Epithelial cell of esophagus (primary cell): Measurements from ENCODE around the gene AGPAT3.
A peak's percentile ranks its signal among the peaks of the same experiment; 100 is the strongest.

ENCODE experiments used
- DNase-seq: peaks from one replicate; pipeline ENCODE4 v3.0.0; 2010; ENCODE audit warnings: low read depth
- H3K4me3 ChIP-seq: 2 replicates; pipeline ENCODE4 v1.5.1; 2011; ENCODE audit warnings: mild to moderate bottlenecking, low read length, control low read depth
- TF ChIP-seq, protein P1 (sequence below): IDR thresholded peaks from 2 replicates; pipeline ENCODE4 v1.5.1; 2011; ENCODE audit warnings: low read depth, mild to moderate bottlenecking, low read length, control low read depth, inconsistent platforms; ENCODE audit not compliant: insufficient read depth; ENCODE audit errors: missing control alignments

The AGPAT3 gene

GRCh38 chr21:43922949-43923348 is 57.9 kb downstream of the AGPAT3 start:
- TF ChIP-seq, protein P1, sequence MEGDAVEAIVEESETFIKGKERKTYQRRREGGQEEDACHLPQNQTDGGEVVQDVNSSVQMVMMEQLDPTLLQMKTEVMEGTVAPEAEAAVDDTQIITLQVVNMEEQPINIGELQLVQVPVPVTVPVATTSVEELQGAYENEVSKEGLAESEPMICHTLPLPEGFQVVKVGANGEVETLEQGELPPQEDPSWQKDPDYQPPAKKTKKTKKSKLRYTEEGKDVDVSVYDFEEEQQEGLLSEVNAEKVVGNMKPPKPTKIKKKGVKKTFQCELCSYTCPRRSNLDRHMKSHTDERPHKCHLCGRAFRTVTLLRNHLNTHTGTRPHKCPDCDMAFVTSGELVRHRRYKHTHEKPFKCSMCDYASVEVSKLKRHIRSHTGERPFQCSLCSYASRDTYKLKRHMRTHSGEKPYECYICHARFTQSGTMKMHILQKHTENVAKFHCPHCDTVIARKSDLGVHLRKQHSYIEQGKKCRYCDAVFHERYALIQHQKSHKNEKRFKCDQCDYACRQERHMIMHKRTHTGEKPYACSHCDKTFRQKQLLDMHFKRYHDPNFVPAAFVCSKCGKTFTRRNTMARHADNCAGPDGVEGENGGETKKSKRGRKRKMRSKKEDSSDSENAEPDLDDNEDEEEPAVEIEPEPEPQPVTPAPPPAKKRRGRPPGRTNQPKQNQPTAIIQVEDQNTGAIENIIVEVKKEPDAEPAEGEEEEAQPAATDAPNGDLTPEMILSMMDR, result no peak
- H3K4me3 ChIP-seq, result no peak overlapping the region
- DNase-seq, result no peak

DNA sequence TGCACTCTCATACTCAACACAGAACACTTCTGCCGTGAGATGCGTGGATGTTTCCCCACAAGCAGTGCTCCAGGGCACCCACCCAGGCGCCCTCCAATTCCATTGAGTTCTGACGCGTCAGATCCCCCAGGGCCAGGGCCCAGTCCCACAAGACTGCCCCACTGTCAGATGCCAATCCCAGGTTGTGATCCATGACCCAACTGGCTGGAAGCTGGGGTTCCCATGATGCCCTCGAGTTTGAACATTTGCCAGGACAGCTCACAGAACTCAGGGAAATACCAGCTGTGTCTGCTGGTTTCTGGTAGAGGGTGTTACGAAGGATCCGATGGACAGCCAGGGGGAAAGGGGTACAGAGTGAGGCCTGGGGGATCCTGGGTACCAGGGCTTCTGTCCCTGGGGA is 58.4 kb downstream of the AGPAT3 start:
- H3K4me3 ChIP-seq, result no peak overlapping the region
- TF ChIP-seq, protein P1, result no peak
- DNase-seq, result no peak

- TF ChIP-seq, protein P1, result no peak
- no peak overlapping the region for H3K4me3 ChIP-seq
- DNase-seq, result no peak
These were observed 59.5 kb downstream of the AGPAT3 start for GRCh38 chr21:43924421-43925095.

- H3K4me3 ChIP-seq, result no peak overlapping the region
- TF ChIP-seq, protein P1, result no peak
- DNase-seq, result no peak
These were observed 60.1 kb downstream of the AGPAT3 start for GRCh38 chr21:43925096-43925481.

DNA sequence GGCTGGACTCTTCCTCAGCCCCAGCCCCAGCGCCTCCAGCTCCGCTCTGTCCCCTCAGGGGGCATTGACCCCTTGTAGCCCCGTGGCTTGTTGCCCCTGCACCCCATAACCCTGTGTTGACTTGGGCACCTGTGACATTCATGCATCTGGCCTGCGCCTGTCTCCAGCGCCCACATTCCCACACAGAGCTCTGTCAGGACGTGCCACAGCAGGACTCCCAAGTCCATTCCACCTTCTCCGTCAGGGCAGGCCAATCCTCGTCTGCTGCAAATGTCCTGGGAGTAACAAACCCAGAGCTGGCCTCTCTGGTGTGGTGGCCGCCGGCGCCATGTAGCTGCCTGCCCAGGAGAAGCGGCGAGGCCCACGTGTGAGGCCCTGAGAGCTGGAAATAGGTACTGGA is 60.6 kb downstream of the AGPAT3 start:
- TF ChIP-seq, protein P1, result no peak
- H3K4me3 ChIP-seq, result no peak overlapping the region
- DNase-seq, result peak; percentile 36

DNA sequence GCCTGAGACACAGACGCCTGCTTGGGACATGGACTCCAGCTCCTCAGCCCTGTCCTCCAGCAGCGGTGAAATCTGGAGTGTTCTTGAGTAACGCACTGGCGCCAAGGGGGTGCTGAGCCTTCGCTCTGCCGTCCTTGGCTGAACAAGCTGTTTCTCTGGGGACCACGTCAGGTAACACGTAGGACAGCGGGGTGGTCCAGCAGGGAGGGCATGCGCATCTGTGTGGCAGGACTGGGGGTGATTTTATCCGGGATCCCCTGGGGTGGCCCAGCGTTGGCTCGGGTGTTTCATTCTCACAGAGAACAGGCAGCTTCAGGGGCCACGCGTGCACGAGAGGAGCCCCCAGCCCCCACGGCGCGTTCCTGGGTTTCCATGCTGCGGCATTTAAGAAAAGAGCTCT is 61.2 kb downstream of the AGPAT3 start:
- no peak for DNase-seq
- H3K4me3 ChIP-seq, result no peak overlapping the region
- TF ChIP-seq, protein P1, result no peak

DNA sequence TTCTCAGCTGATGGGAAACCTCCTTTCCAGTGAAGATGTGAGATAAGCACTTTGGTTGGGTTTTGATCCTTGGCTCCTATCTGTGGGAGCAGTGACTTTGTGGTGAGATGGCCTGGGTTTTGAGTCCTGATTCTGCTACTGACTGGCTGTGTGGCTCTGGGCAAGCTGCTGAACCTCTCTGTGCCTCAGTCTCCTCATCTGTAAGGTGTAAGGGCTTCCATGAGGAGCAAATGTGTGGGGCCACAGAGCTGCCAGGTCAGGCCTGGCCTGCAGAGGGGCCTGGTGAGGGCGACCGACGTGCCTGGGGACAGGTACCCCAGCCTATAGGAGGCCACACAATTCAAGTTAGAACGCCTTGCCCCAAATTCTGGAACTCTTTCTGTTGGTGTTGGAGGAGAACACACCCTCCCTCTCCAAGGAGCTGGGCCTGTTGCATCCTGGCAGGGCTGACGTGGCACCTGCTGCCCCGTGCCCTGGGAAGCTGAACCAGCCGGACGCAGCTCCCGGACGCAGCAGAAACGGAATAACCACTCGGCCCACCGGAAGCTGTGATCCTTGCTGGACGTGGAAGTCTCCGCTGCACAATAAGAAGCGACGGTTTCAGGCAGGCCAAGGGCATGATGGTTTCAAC is 62.7 kb downstream of the AGPAT3 start:
- no peak for DNase-seq
- H3K4me3 ChIP-seq, result no peak overlapping the region
- TF ChIP-seq, protein P1, result no peak
